ENCODE measurements around the gene SNRK.

SNRK gene

GRCh38 chr3:43372007-43372740 lies 85.8 kb downstream of the SNRK start:
- DNase-seq: no peak

DNA sequence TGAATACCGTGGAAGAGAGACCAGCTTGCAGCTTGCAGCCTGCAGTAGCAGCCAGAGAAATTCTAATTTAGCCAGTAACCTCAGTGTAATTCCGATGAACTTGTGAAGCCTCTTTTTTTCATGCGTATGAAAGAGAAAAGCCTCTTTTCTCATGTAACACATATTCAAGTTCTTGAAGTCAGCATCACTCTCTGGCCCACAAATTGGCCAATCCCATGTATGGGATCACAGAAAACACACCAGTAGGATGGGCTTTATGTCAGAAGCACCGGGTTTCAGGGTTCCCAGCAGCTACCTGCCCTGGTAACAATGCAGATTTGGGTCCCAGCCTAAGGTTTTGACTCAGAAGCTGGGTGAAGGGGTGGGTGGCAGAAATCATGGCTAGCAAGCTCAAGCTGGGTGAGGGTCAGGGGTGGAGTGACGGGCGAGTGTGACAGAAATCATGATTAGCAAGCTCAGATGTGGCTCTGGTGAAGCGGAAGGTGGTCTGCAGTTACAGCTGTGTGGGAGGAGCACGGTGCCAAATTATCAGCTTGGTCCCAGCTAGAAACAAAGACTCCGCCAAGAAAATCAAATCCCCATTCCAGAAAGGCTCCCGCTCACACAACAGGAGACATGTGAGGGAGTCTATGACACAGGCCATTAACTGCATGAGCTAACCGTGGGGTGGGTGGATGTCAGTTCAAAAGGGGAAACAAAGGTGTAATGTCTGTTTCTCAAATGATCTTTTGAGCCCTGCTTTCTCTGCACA lies 86.6 kb downstream of the SNRK start:
- DNase-seq: no peak

- DNase-seq: no peak
Measured at GRCh38 chr3:43373560-43373928, 87.2 kb downstream of the SNRK start.

GRCh38 chr3:43378066-43378935 lies 92.0 kb downstream of the SNRK start:
- peak; percentile 62 for DNase-seq

DNA sequence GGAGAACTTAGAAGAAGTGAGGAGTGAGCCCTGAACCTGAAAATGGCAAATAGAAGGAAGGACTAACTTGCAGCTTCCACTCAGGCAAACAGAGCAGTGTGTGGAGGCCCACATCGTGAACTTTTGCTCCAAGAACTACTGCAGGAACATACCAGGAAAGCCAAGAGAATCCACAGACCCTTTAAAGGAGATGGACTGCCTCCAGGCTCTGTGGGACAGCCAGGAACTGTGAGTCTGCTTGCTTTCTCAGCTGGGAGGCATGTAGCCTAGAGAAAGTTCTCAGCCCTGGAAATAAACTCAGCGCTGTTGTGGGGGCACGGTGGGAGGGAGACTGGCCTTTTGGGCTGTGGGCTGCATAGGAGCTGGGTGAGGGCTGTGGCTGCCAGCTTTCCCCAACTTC lies 93.0 kb downstream of the SNRK start:
- no peak for DNase-seq

- no peak for DNase-seq
Measured at GRCh38 chr3:43388175-43388574, 101.8 kb downstream of the SNRK start.

- DNase-seq: no peak
Measured at GRCh38 chr3:43388915-43389314, 102.6 kb downstream of the SNRK start.

DNA sequence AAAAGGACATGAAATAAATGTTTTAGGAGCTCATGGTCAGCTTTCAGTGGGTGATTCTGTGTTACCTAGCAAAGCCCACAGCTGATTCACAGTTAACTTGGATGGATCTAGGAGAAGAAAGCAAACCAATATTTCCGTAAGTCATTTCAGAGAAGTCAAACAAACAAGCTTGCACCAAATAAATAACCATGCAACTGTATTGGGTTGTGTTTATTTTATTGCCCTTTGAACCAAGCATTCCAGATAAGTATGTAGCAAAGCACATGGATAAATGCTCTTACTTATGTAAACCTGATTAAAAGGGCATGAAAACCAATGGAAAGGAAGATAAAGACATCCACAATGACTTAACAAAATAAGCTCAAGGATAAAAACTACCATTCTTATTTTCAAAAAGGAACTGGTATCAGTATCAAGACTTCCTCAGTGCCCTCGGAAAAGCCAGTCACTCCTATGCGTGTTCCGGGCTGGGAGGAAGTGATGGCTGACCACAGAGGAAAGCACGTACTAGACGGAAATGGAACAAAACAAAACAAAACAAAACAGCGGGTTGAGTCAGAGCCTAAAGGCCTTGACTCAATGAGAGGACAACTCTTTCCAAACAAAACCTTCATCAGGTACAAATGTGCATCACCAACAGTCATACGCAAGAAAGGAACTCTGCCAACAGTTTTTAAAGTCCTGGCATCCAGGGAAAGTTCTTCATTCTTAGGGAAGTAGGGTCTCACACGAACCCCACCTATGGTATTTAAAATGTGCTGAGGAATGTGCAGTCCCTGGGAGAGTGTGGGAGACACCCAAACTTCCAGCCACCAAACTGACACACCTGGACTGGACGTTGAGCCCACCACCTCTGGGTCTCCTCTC lies 103.3 kb downstream of the SNRK start:
- DNase-seq: peak; percentile 48

- no peak for DNase-seq
Measured at GRCh38 chr3:43390255-43390588, 103.9 kb downstream of the SNRK start.

- no peak for DNase-seq
Measured at GRCh38 chr3:43391621-43392020, 105.3 kb downstream of the SNRK start.

DNA sequence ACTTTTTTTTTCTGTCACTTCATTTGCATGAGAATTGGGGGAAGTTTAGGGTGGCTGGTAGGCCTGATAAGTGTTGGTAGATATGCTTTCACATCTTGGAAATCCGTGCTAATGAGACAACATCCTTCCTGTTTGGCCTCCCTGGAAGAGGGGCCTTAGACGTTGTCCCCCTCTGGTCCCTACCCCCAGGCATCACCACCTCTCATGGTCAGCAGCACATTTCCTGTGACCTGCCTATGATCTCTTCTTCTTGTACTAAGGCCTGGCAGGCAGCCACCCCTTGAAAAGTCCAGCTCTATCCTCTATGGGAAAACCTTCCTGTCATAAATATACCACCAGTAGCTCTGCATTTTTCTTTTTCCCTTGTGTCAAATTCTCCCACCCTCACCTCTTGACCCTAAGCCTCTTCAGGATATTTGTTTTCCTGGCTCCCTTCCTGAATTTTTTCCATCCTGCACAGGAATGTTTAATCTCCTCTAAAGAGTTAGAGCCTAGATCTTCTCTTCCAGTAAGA lies 107.8 kb downstream of the SNRK start:
- DNase-seq: no peak

- no peak for DNase-seq
Measured at GRCh38 chr3:43399034-43399433, 112.7 kb downstream of the SNRK start.

DNA sequence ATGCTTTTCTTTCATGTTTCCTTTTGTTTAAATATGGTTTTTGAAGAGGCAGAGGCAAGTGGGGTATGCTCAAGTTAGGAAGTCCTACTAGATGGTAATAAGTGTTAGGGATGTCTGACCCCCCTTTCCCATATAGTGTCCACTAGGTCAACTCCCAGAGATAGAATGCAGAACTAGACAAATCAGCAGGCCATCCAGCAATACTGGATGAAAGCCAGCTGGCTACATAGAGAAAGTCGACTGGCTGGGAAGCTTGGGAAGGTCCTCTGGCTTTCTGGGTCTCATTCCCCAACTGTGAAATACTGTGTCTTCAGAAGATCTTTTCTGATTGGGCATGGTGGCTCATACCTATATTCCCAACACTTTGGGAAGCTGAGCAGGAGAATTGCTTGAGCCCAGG lies 113.8 kb downstream of the SNRK start:
- DNase-seq: no peak

Measured in stimulated activated CD4-positive, alpha-beta T cell treated with anti-CD3 and anti-CD28 coated beads, Interleukin-4, amount 100 ng/mL, for 1 hour (primary cell).